ENCODE results near the gene ZC3H6.
"Not testable (repeated sequence)": the region's sequence is repeated elsewhere in the genome, so short reads cannot be mapped to it uniquely, and the experiment has no call there.

The ZC3H6 gene

DNA sequence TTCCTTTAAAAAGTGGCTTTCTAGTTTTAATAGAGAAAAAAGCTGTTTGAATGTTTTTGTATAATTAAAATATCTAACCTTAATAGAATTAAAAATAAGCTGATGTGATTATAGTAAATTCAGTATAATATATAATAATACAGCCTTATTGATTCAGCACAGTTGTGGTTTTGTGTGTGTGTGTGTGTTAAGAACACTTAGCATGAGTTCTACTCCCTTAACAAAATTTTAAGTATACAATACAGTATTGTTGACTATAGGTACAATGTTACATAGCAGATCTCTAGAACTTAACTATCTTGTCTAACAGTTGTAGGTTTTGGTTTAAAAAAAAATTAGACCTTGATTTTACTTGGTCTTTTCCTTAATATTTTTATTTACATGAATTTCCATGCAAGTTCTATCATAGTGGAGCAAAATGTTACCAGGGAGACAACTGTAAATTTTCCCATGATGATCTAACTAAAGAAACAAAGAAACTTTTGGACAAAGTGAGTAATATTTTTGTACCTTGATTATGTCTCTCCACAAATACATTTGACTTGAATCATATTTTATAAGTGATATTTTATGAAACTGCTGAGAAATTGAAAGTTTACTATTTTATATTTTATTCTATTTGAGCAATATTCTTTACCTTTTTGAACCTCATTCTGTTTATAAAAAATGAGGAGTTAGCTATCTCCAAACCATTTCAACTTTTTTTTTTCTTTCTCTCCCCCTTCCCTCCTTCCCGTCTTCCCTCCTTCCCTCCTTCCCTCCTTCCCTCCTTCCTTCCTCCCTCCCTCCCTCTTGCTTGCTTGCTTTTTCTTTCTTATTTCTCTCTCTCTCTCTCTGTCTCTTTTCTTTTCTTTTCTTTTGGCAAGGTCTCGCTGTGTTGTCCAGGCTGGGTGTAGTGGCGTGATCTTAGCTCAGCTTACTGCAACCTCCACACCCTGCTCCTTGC is 46.3 kb downstream of the ZC3H6 start:
- no peak for DNase-seq

DNA sequence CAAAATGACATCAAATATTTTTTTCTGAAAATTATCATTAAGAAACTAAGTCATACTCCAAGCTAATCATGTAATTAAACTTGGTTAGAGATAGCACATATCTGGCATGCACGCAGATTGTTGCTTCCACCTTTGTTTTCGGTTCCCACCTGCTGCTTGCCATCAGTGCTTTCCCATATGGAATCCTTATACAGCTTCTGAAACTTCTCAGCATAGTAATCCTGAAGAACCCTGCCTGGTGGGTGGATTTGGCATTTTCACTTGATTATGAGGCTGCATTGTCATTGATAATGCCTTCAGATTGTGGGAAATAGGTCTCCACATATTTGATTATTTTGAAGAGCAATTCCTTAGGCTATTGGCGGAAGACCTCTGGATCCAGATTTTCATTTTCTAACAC is 47.5 kb downstream of the ZC3H6 start:
- no peak for DNase-seq

DNA sequence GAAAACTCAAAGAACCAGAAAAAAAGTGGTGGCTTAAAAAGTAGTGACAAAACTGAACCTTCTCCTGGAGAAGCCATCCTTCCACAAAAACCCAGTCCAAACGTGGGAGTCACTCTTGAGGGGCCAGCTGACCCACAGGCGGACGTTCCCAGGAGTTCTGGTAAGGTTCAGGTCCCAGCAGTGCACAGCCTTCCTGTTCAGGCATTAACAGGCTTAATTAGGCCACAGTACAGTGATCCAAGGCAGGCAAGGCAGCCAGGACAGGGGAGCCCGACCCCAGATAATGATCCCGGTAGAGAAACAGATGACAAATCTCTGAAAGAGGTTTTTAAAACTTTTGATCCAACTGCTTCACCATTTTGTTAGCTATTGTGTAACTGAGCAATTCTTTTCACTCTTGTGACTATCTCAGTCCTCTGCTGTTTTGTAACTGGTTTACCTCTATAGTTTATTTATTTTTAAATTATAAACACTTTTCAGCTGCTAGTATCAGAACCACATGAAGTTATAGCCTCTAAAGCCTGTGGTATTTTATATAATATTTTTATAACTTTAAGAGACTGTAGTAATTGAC is 56.8 kb downstream of the ZC3H6 start:
- DNase-seq, result no peak

DNA sequence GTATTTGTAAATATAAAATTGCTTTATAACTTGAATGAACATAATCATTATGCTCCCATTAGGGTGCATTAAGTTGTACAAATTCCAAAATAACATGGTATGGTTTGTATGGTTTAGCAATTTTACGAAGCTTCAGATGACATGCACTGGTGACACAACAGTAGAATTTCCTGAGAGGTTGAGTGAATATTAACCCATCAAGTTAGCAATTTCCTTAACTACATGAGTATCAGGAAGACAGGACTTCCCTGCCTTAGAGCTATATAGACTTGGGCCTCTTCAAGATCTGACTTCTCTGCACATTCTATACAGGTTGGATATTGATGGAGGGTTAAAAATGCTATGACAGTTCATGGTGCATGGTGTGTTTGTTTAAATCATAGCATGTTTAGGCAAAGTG is 60.2 kb downstream of the ZC3H6 start:
- no peak for DNase-seq

DNA sequence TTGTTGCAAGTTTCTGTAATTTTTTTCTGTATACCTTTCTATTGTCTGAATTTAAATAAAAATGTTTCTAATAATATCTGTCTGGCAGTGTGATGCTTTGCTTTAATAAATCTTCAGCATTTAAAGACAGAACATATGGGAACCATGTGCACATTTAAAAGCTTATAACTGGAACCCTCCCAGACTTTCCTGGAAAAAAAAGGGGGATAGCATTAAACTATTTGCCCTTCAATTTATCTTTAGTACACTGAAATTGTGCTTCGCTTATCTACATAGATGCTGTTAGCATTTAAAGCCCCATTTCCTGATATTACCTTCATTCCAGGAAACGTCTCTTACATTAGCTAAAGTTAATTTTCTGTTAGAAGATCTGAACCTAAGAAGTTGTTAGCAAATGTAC is 64.6 kb downstream of the ZC3H6 start:
- DNase-seq, result no peak

DNA sequence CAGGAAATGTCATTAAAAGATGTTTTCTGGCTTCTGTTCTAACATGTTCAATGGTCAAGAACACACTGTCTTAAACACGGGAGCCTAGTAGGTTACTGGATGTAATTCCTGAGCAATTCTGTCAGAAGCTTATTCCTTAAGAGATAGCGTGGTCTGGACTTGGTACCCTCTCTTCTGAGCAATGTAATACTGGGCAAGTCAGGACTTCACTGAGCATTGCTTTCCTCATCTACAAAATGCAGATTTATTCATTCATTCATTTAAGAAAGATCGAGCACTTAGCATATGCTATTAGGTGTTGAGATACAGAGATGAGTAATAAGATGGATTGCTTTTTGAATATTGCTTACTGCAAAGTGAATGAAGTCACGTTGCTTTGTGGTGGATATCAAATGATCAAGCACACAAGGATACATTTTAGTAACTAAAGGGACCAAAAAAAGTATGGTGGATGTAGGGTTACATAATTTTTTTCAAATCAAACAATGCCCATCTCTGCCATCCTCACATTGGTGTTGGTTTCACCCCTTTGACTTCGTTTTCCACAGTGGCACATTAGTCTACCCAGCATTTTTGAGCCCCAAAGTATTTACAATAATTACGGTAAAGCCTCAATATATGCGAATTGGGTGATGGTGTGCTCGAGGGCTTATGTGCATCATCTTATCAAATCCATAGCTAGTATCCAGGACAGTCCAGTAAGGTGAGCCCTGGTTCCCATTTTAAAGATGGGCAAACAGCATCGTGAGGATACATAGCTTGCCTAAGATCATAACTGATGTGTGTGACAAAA is 65.3 kb downstream of the ZC3H6 start:
- DNase-seq, result no peak

DNA sequence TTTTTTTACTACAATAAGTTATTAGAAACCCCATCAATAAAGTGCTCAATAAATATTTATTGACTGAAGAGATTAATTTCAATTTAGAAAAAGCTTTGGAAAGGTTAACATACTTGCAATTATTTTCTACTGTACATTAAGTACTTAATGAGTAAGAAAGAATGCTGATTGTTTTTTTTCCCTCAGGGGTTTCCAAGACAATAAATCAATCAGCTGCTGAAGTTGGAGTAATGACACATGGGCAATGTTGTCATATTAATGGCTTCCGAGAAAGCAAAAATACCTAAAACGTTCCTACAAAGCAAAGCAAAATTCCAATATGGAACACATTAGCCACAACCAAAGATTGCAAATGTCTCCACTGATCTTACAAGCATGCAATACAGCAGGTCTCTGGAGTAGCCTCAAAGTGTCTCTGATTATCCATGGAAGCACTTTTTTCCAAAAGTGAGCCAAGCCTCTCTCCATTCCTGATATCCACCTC is 66.7 kb downstream of the ZC3H6 start:
- DNase-seq, result no peak

DNA sequence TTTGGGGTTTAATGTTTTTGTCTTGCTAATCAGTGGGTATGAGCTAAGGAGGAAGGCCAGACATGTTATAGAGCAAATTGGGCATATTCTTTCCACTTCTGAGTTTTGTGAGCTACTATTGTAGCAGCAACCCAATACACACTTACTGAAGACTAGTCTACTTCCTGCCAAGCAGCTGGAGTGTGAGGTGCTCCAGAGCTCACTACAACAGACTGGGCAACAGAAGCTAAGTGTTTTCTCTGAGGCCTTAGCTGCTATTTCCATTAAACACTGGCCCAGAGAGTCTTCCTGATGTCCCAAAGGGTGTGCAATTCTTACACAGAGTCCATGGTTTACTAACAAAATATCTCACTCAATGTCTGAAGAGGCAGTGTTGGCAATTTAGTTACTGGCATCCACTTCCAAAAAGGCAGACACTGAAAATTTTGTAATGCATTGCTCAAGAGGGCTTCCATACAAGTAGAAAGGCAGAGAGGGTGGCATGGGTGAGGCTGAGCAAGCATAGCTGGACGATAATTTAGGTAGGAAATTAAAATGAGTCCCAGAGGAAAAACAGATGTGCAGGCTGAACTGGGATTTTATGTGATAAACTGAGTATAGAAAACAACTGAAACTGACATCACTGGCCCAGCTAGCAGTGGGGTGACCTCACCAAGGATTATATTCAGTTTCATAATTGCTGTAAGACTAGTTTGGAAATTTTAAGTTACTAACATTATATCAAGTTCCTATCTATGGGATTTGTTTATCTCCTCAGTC is 68.6 kb downstream of the ZC3H6 start:
- DNase-seq, result no peak

DNA sequence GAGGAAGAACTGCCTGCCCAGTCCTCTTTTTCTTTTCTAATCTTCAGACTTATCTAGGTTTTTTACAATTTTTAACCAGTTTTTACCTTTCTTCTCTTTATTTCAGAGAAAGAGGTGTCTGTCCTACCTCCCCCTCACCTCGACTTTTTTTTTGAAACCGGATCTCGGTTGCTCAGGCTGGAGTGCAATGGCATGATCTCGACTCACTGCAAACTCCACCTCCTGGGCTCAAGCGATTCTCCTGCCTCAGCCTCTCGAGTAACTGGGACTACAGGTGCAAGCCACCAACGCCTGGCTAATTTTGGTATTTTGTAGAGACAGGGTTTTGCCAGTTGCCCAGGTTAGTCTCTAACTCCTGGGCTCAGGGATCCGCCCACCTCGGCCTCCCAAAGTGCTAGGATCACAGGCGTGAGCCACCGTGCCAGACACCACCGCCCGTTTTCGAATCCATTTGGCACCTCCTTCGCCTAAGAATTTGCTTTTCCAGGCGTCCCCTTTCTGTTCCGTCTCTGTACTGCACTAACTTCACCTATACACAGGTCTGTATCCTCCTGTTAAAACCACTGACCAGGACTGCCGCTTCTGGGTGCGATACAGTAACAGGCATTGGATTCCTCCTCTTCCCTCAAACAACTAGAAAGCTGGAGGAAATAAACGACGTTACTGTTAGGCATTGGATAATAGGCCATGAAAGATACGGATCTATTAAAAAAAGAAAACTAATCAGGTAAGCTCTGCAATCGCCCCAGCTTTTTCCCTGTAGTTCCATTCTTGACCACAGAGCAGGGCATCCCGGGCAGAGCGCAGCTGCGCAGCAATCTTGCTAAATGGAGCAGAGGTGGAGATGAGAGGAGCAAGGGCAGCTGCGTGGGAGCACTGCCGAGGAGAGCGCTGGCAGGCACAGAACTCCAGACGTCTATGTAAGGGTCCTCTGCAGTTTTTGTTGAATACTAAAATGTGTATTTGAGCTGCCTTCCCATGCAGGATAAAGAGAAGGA is 69.9 kb downstream of the ZC3H6 start:
- DNase-seq, result no peak

DNA sequence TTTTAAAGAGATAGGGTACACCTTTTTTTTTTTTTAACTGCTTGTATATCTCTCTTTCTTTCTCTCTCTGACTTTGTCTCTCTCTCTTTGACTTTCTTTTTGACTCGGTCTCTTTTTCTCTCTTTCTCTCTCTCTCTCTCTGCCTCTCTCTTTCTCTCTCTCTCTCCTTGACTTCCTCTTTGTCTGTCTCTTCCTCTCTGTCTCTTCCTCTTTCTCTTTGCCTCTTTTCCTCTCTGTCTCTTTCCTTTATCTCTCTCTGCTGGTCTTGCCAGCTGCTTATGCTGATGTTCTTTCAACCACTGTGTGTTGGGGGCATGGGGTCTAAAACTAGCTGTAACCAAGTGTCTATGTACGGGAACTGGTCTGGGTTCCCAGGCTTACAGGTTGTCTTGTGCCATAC is 76.9 kb downstream of the ZC3H6 start:
- not testable (repeated sequence) for DNase-seq

DNA sequence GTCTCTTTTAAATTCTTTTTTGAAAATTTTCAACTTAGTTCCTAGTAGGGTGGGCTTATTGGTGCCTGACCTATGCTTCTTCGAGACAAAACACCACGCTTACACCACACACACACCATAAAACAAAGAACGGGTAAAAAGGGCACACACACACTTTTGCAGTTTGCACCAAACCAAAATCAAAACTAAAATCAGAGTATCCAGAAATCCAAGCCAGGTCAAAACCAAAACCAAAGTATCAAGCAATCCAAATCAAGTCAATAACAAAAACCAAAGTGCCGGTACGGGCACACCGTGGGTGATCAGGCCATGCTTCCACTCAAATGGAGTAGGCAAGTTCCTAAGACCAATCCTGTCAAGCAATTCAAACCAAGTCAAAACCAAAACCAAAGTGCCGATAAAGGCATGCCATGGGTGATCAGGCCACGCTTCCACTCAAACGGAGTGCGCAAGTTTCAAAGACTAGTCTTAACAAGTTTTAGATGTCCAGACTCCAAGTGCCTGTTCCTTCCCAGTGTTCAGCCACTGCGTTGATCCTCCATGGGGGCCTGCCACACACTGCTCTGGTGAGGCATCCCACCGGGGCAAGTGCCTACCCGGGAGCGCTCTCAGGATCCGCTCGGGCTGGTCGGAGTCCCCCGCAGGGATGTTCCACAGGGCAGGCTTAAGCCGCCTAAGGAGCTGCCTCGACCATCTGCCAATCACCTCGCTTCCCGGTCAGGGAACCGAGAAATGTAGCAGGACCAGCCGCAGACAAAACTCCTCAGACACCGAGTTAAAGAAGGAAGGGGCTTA is 77.6 kb downstream of the ZC3H6 start:
- not testable (repeated sequence) for DNase-seq

DNA sequence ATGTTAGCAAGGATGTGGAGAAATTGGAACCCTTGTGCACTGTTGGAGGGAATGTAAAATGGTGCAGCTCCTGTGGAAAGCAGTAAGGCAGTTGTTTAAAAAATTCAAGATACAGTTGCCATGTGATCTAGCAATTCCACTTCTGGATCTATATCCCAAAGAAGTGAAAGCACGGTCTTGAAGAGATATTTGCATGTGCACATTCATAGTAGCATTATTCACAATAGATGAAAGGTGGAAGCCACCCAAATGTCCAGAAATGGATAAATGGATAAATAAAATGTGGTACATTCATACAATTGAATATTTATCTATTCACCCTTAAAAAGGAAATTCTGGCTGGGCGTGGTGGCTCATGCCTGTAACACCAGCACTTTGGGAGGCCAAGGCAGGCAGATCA is 78.9 kb downstream of the ZC3H6 start:
- DNase-seq, result not testable (repeated sequence)

DNA sequence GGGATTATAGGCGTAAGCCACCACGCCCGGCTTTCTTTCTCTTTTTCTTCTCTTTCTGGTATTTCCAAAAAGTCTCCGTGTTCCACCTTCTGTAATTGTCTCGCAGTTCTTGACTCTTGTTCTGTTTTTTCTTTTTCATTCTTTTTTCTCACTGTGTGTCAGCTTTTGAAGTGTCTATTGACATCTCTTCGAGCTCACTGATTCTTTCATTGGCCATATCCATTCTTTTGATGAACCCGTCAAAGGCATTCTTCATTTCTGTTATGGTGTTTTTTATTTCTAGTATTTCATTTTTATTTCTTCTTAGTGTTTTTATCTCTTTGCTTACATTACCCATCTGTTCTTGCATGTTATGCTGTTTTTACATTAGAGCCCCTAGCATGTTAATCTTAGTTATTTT is 84.7 kb downstream of the ZC3H6 start:
- not testable (repeated sequence) for DNase-seq
